C1 segment of cervical spinal cord (tissue), 14 donors: ENCODE data around the gene FREY1.

Experiments used
- DNase-seq, 14 donors: peaks; one replicate each; lab custom pipeline; 2025; lab: John Stamatoyannopoulos, UW

FREY1 gene

GRCh38 chr11:45906965-45907611 lies at the start of gene FREY1:
Gene FREY1 (minus strand): TSS chr11:45907271. CDS start chr11:45907245, 26 bp downstream.
- DNase-seq = peak in 4 of 14 donors; percentile 7 to 68 (median 28)

GRCh38 chr11:45949992-45950407 lies 42.9 kb upstream of the FREY1 start:
- peak in 3 of 14 donors; percentile 4 to 30 (median 17) for DNase-seq

GRCh38 chr11:45948356-45948755 lies 41.3 kb upstream of the FREY1 start:
- peak in 6 of 14 donors; percentile 10 to 66 (median 36) for DNase-seq

- DNase-seq = no peak
Measured at GRCh38 chr11:45947885-45948284, 40.8 kb upstream of the FREY1 start.

- DNase-seq = no peak
Measured at GRCh38 chr11:45945397-45945999, 38.4 kb upstream of the FREY1 start.

- no peak for DNase-seq
Measured at GRCh38 chr11:45942381-45942780, 35.3 kb upstream of the FREY1 start.

- no peak for DNase-seq
Measured at GRCh38 chr11:45941285-45941684, 34.2 kb upstream of the FREY1 start.

- no peak for DNase-seq
Measured at GRCh38 chr11:45939836-45940235, 32.8 kb upstream of the FREY1 start.

GRCh38 chr11:45937916-45938315 lies 30.8 kb upstream of the FREY1 start:
- DNase-seq = no peak

- no peak for DNase-seq
Measured at GRCh38 chr11:45936511-45937054, 29.5 kb upstream of the FREY1 start.

- no peak for DNase-seq
Measured at GRCh38 chr11:45935349-45936064, 28.4 kb upstream of the FREY1 start.

GRCh38 chr11:45934580-45935318 lies 27.7 kb upstream of the FREY1 start:
- DNase-seq = no peak

GRCh38 chr11:45933846-45934579 lies 26.9 kb upstream of the FREY1 start:
- DNase-seq = no peak

- DNase-seq = peak in 1 of 14 donors; percentile 21
Measured at GRCh38 chr11:45933131-45933831, 26.2 kb upstream of the FREY1 start.

- no peak for DNase-seq
Measured at GRCh38 chr11:45932217-45932616, 25.1 kb upstream of the FREY1 start.

- DNase-seq = no peak
Measured at GRCh38 chr11:45931739-45932138, 24.7 kb upstream of the FREY1 start.

GRCh38 chr11:45930951-45931570 lies 24.0 kb upstream of the FREY1 start:
- no peak for DNase-seq

GRCh38 chr11:45930031-45930794 lies 23.1 kb upstream of the FREY1 start:
- DNase-seq = peak in 3 of 14 donors; percentile 25 to 62 (median 36)

GRCh38 chr11:45929486-45930030 lies 22.5 kb upstream of the FREY1 start:
- DNase-seq = no peak
